HepG2 (cell line): ENCODE data around the gene PLCXD1. TPM values are rescaled to one million over a fixed set of nuclear protein-coding genes. Genes with fewer than 3 reads are reported as not detected.

ENCODE experiments used
- GTF3A ChIP-seq: sonication (generic); formaldehyde crosslinking; conservative IDR thresholded peaks from 2 replicates; pipeline ENCODE4 v1.4.0; 2020; ENCODE audit warnings: mild to moderate bottlenecking, missing genetic modification reagents
- HOXA9 ChIP-seq: sonication (generic); formaldehyde crosslinking; IDR thresholded peaks from 2 replicates; pipeline ENCODE4 v1.8.1; 2022; ENCODE audit warnings: missing genetic modification reagents, mild to moderate bottlenecking, moderate library complexity, borderline replicate concordance
- IKZF4 ChIP-seq: sonication (generic); formaldehyde crosslinking; IDR thresholded peaks from 2 replicates; pipeline ENCODE4 v1.5.1; 2020; ENCODE audit warnings: borderline replicate concordance, mild to moderate bottlenecking, low read depth, missing genetic modification reagents; ENCODE audit errors: not compliant biosample characterization
- JUND ChIP-seq: sonication (generic); formaldehyde crosslinking; IDR thresholded peaks from 2 replicates; pipeline ENCODE4 v1.8.0; 2022; ENCODE audit warnings: mild to moderate bottlenecking, missing genetic modification reagents
- KLF9 ChIP-seq: IDR thresholded peaks from 2 replicates; pipeline ENCODE4 v1.6.1; 2016; ENCODE audit warnings: low read depth
- MEF2D ChIP-seq: sonication (generic); formaldehyde crosslinking; IDR thresholded peaks from 2 replicates; pipeline ENCODE4 v1.5.1; 2020; ENCODE audit warnings: mild to moderate bottlenecking, missing genetic modification reagents
- MYC ChIP-seq: sonication (generic); formaldehyde crosslinking; IDR thresholded peaks from 2 replicates; pipeline ENCODE4 v1.9.0; 2021; ENCODE audit warnings: missing genetic modification reagents, borderline replicate concordance
- RERE ChIP-seq: IDR thresholded peaks from 2 replicates; pipeline ENCODE4 v1.6.1; 2016; ENCODE audit warnings: low read depth, missing genetic modification reagents, missing compliant biosample characterization
- ZFP36 ChIP-seq: fragments of 150-350 bp; IDR thresholded peaks from 2 replicates; pipeline ENCODE4 v1.6.1; 2018; ENCODE audit warnings: borderline replicate concordance, low read length, low read depth; ENCODE audit not compliant: partially characterized antibody
- ZNF17 ChIP-seq: sonication (generic); formaldehyde crosslinking; IDR thresholded peaks from 2 replicates; pipeline ENCODE4 v1.5.0; 2020; ENCODE audit warnings: mild to moderate bottlenecking, missing genetic modification reagents
- ZNF281 ChIP-seq: sonication (generic); formaldehyde crosslinking; IDR thresholded peaks from 2 replicates; pipeline ENCODE4 v1.4.0; 2020; ENCODE audit warnings: missing genetic modification reagents, borderline replicate concordance
- ZNF367 ChIP-seq: sonication (generic); formaldehyde crosslinking; IDR thresholded peaks from 2 replicates; pipeline ENCODE4 v1.4.0; 2020; ENCODE audit warnings: missing genetic modification reagents, borderline replicate concordance
- polyA plus RNA-seq, 8 experiments: library from polyadenylated mRNA; depleted of rRNA in 3 of 8; stranded (reverse) in 7 of 8; unstranded in 1 of 8; fragments of >200 nt; fragmentation: Illumina TruSeq in 4 of 8; extraction: Trizol in 4 of 8; gene quantifications; 2 replicates each; pipeline versions ENCODE4 v1.2.1 to v1.2.3, GENCODE V29; 2011 to 2016; ENCODE audit warnings: low read depth in 4 of 8, missing spikeins in 1 of 8, mixed read lengths in 1 of 8; ENCODE audit not compliant: insufficient read depth in 1 of 8
- total RNA-seq, 5 experiments: library from RNA; depleted of rRNA; stranded (reverse); fragments of >200 nt; fragmentation: Illumina TruSeq; extraction: Trizol; gene quantifications; 2 replicates each; pipeline ENCODE4 v1.2.3, GENCODE V29; 2016; ENCODE audit warnings: low read depth in 1 of 5
- TF ChIP-seq, protein P1 (sequence below): sonication (generic); formaldehyde crosslinking; IDR thresholded peaks from 2 replicates; pipeline ENCODE4 v1.9.0; 2021; ENCODE audit warnings: missing genetic modification reagents, mild to moderate bottlenecking, borderline replicate concordance
- TF ChIP-seq, protein P2 (sequence below): sonication (generic); formaldehyde crosslinking; IDR thresholded peaks from 2 replicates; pipeline ENCODE4 v1.4.0; 2020; ENCODE audit warnings: low read depth, mild to moderate bottlenecking, missing genetic modification reagents

Gene PLCXD1
- total and polyA plus RNA-seq, 2 of the 13 experiments (the other 11 are each of a cell fraction or from before 2014, with no cell fraction given), result 87.7 to 153 TPM

GRCh38 chrX:270848-271367, 10.3 kb upstream of the PLCXD1 start (continued):
- TF ChIP-seq, protein P1, sequence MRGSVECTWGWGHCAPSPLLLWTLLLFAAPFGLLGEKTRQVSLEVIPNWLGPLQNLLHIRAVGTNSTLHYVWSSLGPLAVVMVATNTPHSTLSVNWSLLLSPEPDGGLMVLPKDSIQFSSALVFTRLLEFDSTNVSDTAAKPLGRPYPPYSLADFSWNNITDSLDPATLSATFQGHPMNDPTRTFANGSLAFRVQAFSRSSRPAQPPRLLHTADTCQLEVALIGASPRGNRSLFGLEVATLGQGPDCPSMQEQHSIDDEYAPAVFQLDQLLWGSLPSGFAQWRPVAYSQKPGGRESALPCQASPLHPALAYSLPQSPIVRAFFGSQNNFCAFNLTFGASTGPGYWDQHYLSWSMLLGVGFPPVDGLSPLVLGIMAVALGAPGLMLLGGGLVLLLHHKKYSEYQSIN (CRISPR knock-in tag), result no peak
- TF ChIP-seq, protein P2, sequence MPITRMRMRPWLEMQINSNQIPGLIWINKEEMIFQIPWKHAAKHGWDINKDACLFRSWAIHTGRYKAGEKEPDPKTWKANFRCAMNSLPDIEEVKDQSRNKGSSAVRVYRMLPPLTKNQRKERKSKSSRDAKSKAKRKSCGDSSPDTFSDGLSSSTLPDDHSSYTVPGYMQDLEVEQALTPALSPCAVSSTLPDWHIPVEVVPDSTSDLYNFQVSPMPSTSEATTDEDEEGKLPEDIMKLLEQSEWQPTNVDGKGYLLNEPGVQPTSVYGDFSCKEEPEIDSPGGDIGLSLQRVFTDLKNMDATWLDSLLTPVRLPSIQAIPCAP (CRISPR knock-in tag), result no peak
- peak; percentile 81; the same call in 1 of the 2 replicates for TF ChIP-seq MYC
- TF ChIP-seq MEF2D (CRISPR knock-in tag), result peak; percentile 91
- no peak for TF ChIP-seq KLF9 (CRISPR knock-in tag)
- no peak for TF ChIP-seq HOXA9
- TF ChIP-seq RERE (CRISPR knock-in tag), result no peak
- peak; percentile 54; the same call in 1 of the 2 replicates for TF ChIP-seq ZNF281 (CRISPR knock-in tag)
- TF ChIP-seq IKZF4 (CRISPR knock-in tag), result no peak
- TF ChIP-seq JUND (CRISPR knock-in tag), result no peak
- TF ChIP-seq ZFP36, result no peak
- no peak for TF ChIP-seq ZNF17 (CRISPR knock-in tag)
- TF ChIP-seq ZNF367 (CRISPR knock-in tag), result no peak
- no peak for TF ChIP-seq GTF3A (CRISPR knock-in tag)
